NCI-H2029 (cell line): ENCODE data around the gene CFAP90.
A peak's percentile ranks its signal among the peaks of the same experiment; 100 is the strongest.

Experiments
- DNase-seq: peaks from one replicate; lab custom pipeline; 2025; lab: John Stamatoyannopoulos, UW

CFAP90 gene

GRCh38 chr5:7868427-7868772, 17.5 kb upstream of the CFAP90 start:
- no peak for DNase-seq

GRCh38 chr5:7867260-7867659, 16.3 kb upstream of the CFAP90 start:
- DNase-seq, result no peak

GRCh38 chr5:7866196-7866595, 15.3 kb upstream of the CFAP90 start:
- no peak for DNase-seq

- no peak for DNase-seq
Measured at GRCh38 chr5:7857926-7858632, 7.1 kb upstream of the CFAP90 start.

GRCh38 chr5:7857361-7857760, 6.4 kb upstream of the CFAP90 start:
- DNase-seq, result no peak

- DNase-seq, result peak; percentile 16
Measured at GRCh38 chr5:7856855-7857254, 5.9 kb upstream of the CFAP90 start.

GRCh38 chr5:7855611-7856010, 4.7 kb upstream of the CFAP90 start:
- DNase-seq, result no peak

GRCh38 chr5:7852988-7853387, 2.1 kb upstream of the CFAP90 start:
- DNase-seq, result no peak

- no peak for DNase-seq
Measured at GRCh38 chr5:7852542-7852941, 1.6 kb upstream of the CFAP90 start.

GRCh38 chr5:7851617-7852289, 820 bp upstream of the CFAP90 start:
- DNase-seq, result no peak

GRCh38 chr5:7851240-7851592, 283 bp upstream of the CFAP90 start:
- DNase-seq, result no peak

GRCh38 chr5:7849681-7850394, 1.1 kb downstream of the CFAP90 start:
- no peak for DNase-seq

- DNase-seq, result no peak
Measured at GRCh38 chr5:7848296-7848695, 2.6 kb downstream of the CFAP90 start.

- DNase-seq, result no peak
Measured at GRCh38 chr5:7846327-7846726, 4.6 kb downstream of the CFAP90 start.

- no peak for DNase-seq
Measured at GRCh38 chr5:7845557-7845956, 5.4 kb downstream of the CFAP90 start.

- DNase-seq, result no peak
Measured at GRCh38 chr5:7844901-7845300, 6.0 kb downstream of the CFAP90 start.

GRCh38 chr5:7842531-7842930, 8.4 kb downstream of the CFAP90 start:
- no peak for DNase-seq

- no peak for DNase-seq
Measured at GRCh38 chr5:7837403-7837802, 13.5 kb downstream of the CFAP90 start.

- no peak for DNase-seq
Measured at GRCh38 chr5:7834982-7835381, 16.0 kb downstream of the CFAP90 start.

GRCh38 chr5:7828269-7828668, 22.7 kb downstream of the CFAP90 start:
- DNase-seq, result no peak

GRCh38 chr5:7827610-7828009, 23.3 kb downstream of the CFAP90 start:
- no peak for DNase-seq

GRCh38 chr5:7825630-7826029, 25.3 kb downstream of the CFAP90 start:
- no peak for DNase-seq

- no peak for DNase-seq
Measured at GRCh38 chr5:7824995-7825394, 25.9 kb downstream of the CFAP90 start.
